ENCODE measurements around the gene KITLG.
"Not testable (repeated sequence)": the region's sequence is repeated elsewhere in the genome, so short reads cannot be mapped to it uniquely, and the experiment has no call there.

Gene KITLG

DNA sequence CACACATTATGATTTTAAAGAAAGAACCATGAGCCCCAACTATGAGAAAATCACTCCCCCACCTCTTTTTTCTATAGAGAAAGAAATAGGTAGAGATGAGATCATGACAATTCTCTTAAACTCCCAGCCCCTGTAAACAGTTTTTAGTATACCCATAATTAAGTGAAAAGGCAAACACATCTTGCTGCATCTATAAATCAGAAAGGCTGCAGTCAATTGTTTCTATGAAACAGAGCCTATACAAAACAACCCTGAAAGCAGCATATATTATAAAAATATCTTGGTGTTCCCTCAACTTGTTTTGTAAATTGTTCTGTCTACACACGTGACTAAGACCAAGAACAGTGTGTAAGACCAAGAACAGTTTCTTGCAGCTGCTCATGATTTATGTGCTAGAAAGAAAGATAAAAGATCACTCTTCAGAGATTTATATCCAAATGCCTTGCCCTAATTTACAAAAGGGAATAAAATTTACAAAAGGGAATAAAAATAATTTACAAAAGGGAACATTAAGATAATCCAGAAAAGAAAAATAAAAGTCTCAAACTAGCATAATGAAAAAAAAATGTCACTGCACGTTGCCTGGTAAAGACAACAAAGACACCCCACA, 4.8 kb downstream of the KITLG start:
- DNase-seq = no peak

DNA sequence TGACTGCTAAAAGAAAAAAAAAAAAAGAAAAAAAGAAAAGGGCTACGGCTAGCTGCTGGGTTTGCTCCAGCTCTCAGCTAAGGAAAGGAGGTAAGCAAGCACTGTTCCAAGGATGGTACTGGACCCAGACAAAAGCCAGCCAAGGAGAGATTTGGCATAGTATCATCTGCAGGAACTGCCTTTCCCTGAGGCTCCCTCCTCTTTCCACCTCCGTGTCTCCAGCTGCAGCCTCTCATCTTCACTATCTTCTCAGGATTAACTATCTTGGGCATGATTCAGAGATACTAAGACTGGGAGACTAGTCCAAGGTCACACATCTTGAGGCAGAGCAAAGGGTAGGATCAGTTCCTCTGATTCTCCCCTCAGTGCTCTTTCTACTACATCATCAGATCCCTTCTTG, 6.0 kb downstream of the KITLG start:
- no peak for DNase-seq

DNA sequence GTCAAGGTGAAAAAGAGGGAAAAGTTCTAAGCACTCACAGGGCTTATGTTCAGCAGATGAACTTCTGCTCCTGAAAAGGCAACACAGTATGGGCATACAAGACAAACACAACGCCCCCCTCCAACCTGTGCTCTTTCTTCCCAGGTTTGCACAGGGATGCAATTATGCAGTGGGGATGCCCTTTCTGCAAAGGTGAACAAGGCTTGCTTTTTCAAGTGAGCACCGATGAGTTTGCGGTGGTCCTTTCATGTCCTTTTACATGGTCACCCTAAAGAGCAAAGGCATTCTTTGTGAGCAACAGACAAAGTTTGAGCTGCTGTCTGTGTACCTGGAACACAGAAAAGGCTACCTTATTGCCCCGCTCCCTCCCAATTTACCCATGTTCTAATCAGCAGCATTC, 6.7 kb downstream of the KITLG start:
- DNase-seq = no peak

DNA sequence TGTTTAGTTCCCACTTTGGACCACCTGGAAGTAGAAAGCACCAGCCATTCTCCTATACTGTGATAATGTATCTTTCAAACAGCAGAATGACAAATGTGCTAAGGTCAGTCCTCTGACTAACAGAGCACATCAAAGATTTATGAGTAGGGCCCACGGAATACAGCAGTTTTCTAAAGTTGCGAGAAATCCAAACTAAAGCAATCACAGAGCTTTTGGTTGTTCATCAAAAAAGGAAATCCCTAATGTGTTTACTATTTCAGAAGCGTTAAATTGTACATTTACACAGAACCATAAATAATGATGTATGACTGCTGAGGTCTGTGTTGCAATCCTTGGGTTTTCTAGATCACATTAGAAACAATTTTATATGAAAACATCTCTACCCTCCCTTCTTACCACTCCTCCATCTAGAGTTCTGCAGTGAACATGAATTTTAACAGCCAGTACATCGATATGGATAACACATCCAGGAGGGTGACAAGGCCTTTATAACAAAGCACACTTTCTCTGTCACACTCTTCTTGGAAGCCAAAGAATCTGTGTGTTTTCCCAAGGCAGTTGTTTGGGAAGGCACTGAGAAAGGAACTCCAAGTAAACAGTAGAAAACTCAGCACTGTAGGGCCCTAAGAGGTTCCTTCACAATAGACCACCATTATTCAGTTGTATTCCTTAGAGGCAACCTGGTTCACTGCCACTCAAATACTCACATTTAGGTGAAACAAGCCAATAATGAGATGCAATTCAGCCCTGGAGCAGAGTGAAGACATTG, 7.3 kb downstream of the KITLG start:
- DNase-seq = no peak

DNA sequence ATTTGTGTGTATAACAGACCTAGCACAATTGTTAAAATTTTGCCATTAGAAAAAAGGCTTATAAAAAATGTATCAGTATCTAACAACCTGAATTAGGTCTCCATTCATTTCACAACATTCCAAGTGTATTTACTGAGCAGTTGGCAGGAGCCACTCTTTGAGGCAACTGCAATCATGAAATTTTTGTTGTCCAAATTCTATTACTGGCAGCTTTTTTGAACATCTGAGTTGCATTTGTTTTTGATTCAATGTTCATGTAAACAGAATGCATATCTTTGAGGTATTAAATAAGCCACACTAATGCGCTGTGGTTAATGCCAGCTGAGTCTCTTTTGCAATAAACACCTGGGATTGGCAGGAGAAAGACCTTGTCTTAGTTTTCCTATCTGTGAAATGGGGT, 8.7 kb downstream of the KITLG start:
- DNase-seq = no peak

DNA sequence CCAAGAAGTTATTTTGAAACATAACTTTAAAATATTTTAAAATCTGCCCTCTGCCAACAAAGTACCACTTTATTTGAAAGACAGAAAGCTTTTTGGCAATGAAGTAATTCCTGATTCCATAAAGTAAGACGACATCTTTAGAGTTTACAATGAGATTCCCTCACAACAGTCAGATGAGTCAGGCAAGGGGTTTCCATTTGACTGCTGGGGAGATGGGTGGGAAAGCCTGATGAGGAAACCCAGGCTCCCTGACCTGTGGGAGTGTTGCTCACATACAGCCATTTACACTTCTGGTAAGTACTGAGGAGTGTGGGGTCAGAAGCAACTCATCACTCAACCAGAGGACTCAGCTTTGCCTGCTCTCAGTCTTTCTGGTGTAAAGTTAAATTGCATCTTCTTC, 10.2 kb downstream of the KITLG start:
- DNase-seq = no peak

DNA sequence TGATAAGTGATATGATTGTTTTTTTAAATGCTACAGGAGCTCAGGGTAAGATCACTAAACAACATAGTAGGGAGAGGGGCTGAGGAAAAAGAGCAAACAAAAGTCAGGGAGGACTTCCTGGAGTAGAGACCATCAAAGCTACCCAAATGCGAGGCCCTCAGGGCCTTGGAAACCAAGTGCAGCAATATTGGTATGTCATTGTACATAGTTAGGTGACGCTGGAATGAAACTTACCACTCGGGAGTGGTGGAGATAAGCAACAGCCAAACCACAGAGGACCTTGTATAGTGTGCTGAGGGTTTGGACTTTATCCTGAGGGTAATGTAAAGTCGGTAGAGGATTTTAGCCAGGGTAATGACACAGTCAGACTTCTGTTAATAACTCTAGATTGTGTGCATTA, 13.8 kb downstream of the KITLG start:
- DNase-seq = no peak

DNA sequence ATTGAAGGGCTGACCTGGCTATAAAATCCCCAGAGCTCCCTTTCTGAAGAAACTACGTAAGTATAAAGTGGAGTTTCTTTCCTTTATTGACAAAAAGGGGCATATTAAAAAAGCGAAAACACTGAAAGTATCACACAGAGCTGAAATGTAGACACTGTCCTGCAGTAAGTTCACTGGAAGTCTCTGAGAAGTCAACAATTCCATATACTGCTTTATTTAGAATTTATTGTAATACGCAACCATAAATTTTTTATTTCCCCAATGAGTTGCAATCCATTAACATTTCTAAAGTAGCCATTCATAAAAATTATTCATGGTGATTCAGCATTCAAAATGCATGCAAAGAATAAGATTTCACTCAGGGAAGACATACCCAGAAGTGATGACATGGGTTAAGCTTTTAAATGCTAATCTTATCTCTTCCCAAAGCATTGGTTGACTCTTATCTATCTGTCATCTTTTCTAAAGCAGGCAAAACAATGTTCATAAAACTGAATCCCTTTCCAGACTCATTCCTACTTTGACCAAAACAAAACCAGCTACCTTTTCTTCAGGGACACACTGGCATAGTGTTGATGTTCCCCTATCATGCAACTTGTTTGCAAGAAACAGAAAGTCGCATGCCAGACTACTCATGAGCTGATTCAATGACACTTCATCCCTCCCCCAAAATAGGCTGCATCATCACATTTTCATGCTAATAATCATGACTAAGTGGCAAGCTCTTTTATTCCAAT, 17.3 kb downstream of the KITLG start:
- DNase-seq = no peak

DNA sequence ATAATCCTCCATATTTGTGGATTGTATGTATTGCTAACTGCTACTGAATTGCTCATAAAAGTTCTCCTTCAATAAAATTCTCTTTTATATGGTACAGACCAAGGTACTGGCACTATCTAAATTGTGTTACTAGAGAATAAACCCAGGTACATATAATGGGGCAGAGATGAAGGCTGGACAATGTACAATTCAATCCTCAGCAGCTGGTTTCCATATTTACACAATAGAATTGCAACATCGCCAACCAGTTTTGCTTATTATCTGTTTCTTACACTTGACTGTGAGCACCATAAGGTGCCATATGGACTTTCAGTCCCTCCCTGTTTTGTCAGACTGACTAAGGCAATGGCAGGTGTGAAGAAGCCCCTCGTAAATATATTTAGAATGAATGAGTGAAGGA, 18.1 kb downstream of the KITLG start:
- no peak for DNase-seq

DNA sequence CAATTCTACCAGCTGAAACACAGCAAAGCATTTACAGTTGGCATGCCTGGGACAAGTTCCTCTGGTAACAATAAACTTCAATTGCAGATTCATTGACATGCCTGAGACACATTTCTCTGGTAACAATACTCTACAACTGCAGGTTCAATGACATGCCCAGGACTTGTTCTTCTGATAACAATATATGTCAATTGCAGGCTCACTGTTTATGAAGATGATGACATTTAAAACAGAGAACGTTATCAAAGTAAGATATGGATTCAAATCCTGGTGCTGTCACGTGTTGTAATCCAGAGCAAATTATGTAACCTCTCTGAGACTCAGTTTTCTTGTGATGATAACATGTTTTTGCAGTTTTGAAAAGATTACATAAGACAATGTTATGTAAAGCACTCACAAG, 20.5 kb downstream of the KITLG start:
- DNase-seq = no peak

DNA sequence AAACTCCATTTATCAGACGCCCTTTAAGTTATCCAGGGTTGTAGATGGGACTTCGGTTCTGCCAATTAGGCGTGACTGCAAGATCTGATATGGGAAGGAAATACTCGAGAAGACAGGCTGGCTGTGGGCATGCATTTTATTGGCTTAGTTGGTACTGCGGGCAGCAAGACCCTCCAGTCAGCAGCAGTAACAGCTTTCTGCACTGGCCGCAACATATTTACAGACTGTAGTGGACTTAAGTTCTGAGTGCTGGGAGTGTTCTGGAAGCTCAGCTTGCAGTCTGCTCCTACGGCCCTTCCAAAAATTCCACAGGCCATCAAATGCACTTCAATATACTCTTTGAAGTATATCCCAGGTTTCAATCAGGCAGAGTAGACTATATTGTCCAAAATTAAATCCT, 21.1 kb downstream of the KITLG start:
- DNase-seq = no peak

DNA sequence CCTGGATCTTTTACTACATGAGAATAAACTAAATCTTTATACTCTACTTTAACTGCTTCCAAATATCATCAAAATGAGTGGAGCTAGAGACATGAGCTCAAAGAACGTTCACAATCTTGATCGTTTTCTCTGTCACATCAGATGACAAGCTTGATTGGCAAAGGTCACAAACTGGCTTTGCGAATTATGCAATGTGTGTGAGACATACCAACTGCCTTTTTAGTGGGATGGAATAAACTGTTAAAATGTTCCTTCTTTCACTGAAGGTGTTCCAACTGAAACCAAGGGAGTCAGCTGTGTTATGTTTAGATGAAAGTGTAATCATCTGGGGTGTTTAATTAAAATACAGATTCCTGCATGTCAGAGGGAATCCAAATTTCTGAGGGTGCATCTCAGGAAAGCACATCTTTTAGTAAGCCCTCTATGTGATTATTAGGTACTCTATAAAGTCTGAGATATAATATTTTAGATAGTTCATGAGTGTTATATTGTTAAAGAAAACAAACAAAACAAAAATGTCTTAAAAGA, 21.9 kb downstream of the KITLG start:
- DNase-seq = no peak

DNA sequence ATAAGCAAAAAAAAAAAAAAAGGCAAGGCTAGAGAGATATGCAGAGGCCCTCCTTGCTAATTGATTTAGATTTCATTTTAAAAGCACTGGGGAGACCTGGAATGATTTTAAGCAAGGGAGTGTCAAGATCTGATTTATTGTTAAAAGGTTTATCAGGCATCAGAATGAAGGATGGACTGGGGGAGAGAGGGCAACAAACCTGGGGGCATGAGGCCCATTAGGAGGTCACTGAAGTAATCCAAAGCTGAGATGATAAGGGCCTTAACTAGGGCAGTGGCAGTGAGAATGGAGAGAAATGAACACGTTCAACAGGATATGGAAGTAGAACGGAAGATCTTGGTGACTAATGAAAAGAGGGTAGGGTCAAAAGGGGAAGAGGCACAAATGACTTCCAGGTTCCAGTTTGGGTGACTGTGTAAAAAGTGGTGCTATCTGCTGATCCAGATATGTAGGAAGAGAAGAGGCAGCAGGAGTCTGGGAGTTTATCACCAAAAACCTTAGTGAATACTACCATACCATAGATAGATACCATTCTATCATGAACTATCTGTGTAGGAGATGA, 24.0 kb downstream of the KITLG start:
- DNase-seq = no peak

DNA sequence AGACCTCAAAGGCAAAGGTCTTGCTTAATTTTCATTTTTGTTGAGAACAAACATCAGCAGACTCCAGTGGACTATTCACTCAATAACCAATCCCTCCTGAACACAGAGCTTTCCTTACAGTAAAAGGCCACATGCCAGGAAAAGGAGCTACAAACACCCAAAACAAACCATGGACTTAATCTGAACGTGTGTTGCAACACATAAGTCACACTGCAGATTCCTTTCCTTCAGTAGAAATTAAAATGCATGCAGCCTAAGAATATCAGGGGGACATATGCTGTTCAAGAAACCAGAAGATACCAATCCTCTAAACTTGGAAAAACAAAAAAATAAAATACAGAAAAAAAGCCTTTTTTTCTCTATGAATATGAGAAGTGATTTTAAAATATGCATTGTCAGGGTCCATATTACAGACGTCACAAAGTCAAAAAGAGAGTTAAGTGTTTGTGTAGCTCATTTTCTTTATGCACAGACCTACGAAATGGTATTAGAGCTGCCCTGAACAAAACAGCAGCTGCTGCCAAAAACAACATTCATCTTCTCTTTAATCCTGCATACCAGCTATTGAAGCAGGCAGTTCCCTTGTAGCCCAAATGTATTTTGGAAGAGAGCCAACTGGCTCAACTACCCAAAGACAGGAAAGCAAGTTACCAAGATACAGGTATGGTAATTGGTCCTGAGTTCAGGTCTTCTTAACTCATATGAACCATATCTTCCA, 26.2 kb downstream of the KITLG start:
- DNase-seq = peak; percentile 78

DNA sequence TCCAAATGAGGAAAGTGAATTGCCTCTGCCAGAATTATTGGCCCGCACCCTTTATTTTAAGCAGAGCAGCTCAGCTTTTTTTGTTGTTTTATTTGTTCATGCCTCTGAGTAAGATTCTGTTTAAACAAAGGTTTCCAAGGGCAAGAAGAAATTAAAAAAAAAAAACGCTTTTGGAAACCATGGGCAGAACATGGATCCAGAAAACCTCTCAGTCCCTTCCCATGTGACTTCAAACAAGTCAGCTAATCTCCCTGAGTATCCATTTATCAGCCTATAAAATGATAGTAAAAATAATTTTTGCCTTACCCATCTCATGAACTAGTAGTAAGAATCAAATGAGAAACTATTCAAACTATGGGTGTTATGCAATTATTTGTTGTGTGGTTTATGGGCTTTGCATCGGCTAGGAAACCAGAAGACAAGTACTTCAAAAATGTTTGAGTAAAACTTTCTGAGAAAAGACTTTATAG, 27.6 kb downstream of the KITLG start:
- no peak for DNase-seq

DNA sequence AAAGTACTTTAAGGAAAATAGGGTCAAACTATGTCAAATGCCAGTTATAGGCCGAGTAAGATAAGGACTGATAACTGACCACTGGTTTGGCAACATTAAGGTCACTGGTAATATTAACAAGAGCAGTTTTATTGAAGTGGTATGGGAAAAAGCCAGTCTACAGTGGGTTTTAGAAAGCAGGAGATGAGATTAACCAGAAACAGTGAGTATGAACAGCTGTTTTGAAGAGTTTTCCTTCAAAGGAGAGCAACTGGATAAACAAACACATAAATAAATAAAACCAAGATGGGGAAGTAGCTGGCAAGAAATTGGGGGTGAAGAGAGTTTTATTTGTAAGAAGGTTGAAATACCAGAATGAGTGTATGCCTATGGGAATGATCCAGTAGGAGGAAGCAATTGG, 30.3 kb downstream of the KITLG start:
- no peak for DNase-seq

DNA sequence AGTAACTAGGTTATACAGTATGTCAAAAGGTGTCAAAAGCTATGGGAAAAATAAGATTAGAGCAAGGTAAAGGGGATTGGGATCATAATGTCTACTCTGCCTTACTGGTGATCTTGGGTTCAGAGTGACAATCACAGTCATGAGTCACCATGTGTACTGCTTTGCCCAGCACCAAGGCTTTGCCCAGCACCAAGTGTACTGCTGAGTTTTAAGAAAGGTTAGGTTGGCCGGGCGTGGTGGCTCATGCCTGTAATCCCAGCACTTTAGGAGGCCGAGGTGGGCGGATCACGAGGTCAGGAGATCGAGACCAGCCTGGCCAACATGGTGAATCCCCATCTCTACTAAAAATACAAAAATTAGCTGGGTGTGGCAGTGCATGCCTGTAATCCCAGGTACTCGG, 32.3 kb downstream of the KITLG start:
- DNase-seq = not testable (repeated sequence)

DNA sequence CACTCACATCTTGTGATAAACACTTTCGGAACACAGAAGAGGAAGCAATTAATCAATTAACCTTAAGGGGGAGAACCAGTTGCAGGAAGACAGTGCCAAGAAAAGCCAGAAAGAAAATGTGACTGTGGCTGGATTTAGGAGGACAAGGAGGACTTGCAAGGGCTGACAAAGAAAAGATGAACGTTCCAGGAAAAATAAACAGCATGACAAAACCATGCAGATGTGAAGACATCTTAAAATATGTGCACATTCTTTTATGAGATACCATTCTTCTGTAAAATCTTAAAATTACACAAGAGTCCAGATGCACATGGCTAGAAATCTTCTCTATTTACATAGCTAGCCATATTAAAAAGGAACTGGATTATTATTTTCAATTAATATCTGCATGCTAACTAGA, 33.4 kb downstream of the KITLG start:
- DNase-seq = no peak

DNA sequence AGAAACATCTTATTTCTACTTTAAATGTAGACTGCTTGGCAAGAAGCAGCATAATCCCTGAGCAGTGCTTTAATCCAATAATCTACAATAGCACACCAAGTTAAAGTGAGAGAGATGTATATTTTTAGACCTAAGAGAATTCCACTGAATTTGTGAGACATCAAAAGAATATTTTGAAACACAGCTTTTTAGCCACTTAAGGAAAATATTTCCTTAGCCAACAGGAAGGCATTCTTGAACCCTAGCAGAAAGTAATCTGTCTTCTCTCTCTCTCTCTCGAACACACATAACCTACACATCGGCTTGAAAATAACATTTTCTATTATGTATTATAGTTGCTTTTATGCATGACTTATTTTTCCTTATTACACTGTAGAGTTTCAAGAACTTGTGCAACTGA, 34.0 kb downstream of the KITLG start:
- no peak for DNase-seq

DNA sequence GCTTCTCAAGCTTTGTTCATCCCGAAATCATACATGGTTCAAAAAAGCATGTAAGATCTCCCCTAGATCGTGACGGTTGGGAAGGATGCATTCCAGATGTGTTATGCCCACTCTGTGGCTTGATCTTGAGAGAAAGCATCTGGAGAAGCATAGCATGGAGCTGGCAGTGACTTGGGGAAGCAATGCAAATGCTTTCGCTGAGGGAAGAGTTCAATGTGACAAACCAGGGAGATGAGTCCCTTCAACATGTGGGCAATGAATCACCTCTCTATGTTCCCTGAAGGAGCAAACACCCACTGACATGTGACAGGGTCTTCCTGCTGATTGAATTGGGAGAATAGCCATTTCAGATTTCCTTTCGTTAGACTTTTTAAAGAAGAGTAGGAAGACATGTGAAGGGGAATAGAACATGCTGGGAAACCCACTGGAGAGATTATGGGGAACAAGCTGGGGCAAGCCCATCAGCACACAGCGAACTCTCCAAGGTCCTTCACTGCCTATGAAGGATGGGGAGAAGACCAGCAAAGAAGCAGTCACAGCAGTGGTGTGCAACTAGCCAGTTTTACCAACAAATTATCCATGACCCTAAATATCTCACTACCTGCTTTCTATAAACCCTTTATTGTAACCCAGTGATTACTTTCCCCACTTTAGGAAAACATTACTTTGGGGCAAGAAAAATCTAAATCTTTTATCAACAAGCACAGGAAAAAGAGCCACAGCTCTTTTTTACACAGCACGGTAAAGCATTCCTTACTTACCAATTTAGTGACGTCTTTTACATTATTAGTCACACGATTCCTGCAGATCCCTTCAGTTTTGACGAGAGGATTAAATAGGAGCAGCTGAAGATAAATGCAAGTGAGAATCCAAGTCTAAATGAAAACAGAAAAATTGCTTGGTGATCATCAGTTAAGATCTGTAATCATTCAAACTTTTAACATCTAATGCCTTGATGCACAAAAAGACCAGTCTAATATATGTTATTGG, 35.0 kb downstream of the KITLG start:
- no peak for DNase-seq

DNA sequence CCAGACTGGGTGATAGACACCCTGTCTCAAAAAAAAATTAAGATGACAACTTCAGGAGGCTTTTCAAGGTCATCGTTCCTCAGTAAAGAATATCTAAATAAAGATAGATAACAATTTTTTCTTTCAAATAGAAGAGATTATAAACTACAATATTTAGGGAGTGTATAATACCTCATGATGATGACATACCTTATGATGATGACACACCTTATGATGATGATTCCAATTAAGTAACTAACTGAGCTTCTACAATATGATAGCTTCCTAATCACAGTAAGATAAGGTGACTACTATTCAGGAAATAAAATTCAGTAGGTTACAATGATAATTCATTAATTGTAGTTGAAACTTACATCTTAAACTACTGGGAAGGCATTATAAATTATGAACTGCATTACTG, 40.4 kb downstream of the KITLG start:
- DNase-seq = no peak

DNA sequence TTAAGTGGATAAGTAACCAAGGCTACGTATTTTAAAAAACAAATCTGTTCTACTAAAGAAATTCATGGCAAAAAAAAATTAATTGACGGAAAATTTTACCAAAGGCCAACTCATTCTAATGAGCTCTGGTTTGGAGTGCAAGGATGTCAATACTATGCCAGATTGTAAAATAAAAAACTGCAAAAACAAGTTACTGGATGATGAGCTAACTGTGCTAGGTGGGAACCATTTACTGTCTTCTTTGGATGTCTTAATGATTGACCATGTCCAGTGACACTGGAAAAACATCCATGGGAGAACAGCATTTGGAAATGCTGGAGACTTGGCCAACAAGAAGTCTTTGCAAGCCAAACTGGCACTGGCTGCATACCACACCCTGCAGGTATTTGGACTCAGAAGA, 41.6 kb downstream of the KITLG start:
- DNase-seq = no peak

All from NCI-H1436 (cell line).